ENCODE results near the gene ARCN1. TPM values are rescaled to one million over a fixed set of nuclear protein-coding genes. Genes with fewer than 3 reads are reported as not detected.

The ARCN1 gene
- total and polyA plus RNA-seq, 2 donors from 2014 or later, result 64.7 to 107 TPM

- no peaks in the 10 kb centered on the region for H3K27me3 ChIP-seq (ENCODE audit: control insufficient read depth, insufficient read depth, low read length)
- DNase-seq (peak in 1 of 5 donors; percentile 59), FAIRE-seq (no peak)
- intact Hi-C loops (cut with DNase I), result no loop called here
- TF ChIP-seq CTCF (IDR thresholded peaks at IDR 0.05; ENCODE audit: borderline replicate concordance, extremely low read depth, insufficient read depth), result no peak
- H3K9ac ChIP-seq (ENCODE audit: low read length in 3 of 3), result no peak overlapping the region
- H3K4me1 ChIP-seq (ENCODE audit: control insufficient read depth in 2 of 3, insufficient read depth in 2 of 3, low read depth in 1 of 3, low read length in 3 of 3), result peaks cover 2 to 34% (median 24%) of the 10 kb centered on the region in 3 donors
- no peak overlapping the region for H3K27ac ChIP-seq (ENCODE audit: low read depth in 2 of 2, low read length in 2 of 2)
- H3K36me3 ChIP-seq (ENCODE audit: control insufficient read depth in 2 of 3, insufficient read depth in 3 of 3, low read length in 3 of 3), result peaks cover 7 to 26% (median 13%) of the 10 kb centered on the region in 3 donors
- H3K9me3 ChIP-seq (ENCODE audit: control insufficient read depth in 2 of 3, insufficient read depth in 1 of 3, low read length in 3 of 3), result no peaks in the 10 kb centered on the region
- no peak overlapping the region for H3K4me3 ChIP-seq (ENCODE audit: low read length in 3 of 3)
Measured at GRCh38 chr11:118638726-118639125, 66.5 kb downstream of the ARCN1 start.

- Histone ChIP-seq H3K4me1 (ENCODE audit: control insufficient read depth in 2 of 3, insufficient read depth in 2 of 3, low read depth in 1 of 3, low read length in 3 of 3) (peaks cover 0 to 27% (median 14%) of the 10 kb centered on the region in 3 donors), H3K27ac (ENCODE audit: low read depth in 2 of 2, low read length in 2 of 2) (no peak overlapping the region), H3K4me3 (ENCODE audit: low read length in 3 of 3) (no peak overlapping the region), H3K9me3 (ENCODE audit: control insufficient read depth in 2 of 3, insufficient read depth in 1 of 3, low read length in 3 of 3) (no peaks in the 10 kb centered on the region), H3K36me3 (ENCODE audit: control insufficient read depth in 2 of 3, insufficient read depth in 3 of 3, low read length in 3 of 3) (peaks cover 11 to 38% (median 16%) of the 10 kb centered on the region in 3 donors), H3K9ac (ENCODE audit: low read length in 3 of 3) (no peak overlapping the region), H3K27me3 (ENCODE audit: control insufficient read depth, insufficient read depth, low read length) (no peaks in the 10 kb centered on the region)
- no peak for DNase-seq
- intact Hi-C loops (cut with DNase I), result no loop called here
- no peak for FAIRE-seq
- TF ChIP-seq CTCF (IDR thresholded peaks at IDR 0.05; ENCODE audit: borderline replicate concordance, extremely low read depth, insufficient read depth), result no peak
Measured at GRCh38 chr11:118639899-118640298, 67.7 kb downstream of the ARCN1 start.

GRCh38 chr11:118640332-118641154 lies 68.3 kb downstream of the ARCN1 start:
- Histone ChIP-seq H3K27ac (ENCODE audit: low read depth in 2 of 2, low read length in 2 of 2) (no peak overlapping the region), H3K9ac (ENCODE audit: low read length in 3 of 3) (no peak overlapping the region), H3K36me3 (ENCODE audit: control insufficient read depth in 2 of 3, insufficient read depth in 3 of 3, low read length in 3 of 3) (peaks cover 15 to 39% (median 16%) of the 10 kb centered on the region in 3 donors), H3K4me3 (ENCODE audit: low read length in 3 of 3) (no peak overlapping the region), H3K4me1 (ENCODE audit: control insufficient read depth in 2 of 3, insufficient read depth in 2 of 3, low read depth in 1 of 3, low read length in 3 of 3) (peaks cover 0 to 22% (median 14%) of the 10 kb centered on the region in 3 donors), H3K9me3 (ENCODE audit: control insufficient read depth in 2 of 3, insufficient read depth in 1 of 3, low read length in 3 of 3) (no peaks in the 10 kb centered on the region), H3K27me3 (ENCODE audit: control insufficient read depth, insufficient read depth, low read length) (no peaks in the 10 kb centered on the region)
- peak in 1 of 5 donors; percentile 53 for DNase-seq
- no peak for TF ChIP-seq CTCF (IDR thresholded peaks at IDR 0.05; ENCODE audit: borderline replicate concordance, extremely low read depth, insufficient read depth)
- FAIRE-seq, result no peak
- intact Hi-C loops (cut with DNase I), result no loop called here
